ENCODE measurements around the gene ZFP69.

Gene ZFP69

DNA sequence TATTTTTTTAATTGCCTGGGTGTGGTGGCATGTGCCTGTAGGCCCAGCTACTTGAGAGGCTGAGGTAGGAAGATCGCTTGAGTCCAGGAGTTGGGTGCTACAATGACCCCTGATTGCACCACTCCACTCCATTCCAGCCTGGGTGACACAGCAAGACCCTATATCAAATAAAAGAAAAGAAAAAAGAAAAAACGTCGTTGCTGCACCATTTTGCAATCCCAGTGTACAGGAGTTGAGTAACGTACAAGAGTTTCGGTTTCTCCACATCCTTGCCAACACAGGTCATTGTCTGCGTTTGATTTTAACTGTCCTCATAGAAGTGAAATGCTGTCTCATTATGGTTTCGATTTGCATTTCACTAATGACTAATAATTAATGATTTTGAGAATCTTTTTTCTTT lies 62.2 kb downstream of the ZFP69 start:
- H2AFZ ChIP-seq (ENCODE audit: low read length): no peak overlapping the region
- H3K9me3 ChIP-seq (replicated peaks; ENCODE audit: insufficient read depth, low read length): no peaks in the 10 kb centered on the region
- H3K9ac ChIP-seq (ENCODE audit: low read length): no peak overlapping the region
- H3K4me2 ChIP-seq (ENCODE audit: low read depth, low read length): no peak overlapping the region
- H3K4me1 ChIP-seq (ENCODE audit: low read length): no peaks in the 10 kb centered on the region
- H3K4me3 ChIP-seq (ENCODE audit: low read length): no peak overlapping the region
- no peak for TF ChIP-seq EZH2 (optimal IDR thresholded peaks at IDR 0.05; ENCODE audit: low read depth, low read length)
- TF ChIP-seq, protein P1, sequence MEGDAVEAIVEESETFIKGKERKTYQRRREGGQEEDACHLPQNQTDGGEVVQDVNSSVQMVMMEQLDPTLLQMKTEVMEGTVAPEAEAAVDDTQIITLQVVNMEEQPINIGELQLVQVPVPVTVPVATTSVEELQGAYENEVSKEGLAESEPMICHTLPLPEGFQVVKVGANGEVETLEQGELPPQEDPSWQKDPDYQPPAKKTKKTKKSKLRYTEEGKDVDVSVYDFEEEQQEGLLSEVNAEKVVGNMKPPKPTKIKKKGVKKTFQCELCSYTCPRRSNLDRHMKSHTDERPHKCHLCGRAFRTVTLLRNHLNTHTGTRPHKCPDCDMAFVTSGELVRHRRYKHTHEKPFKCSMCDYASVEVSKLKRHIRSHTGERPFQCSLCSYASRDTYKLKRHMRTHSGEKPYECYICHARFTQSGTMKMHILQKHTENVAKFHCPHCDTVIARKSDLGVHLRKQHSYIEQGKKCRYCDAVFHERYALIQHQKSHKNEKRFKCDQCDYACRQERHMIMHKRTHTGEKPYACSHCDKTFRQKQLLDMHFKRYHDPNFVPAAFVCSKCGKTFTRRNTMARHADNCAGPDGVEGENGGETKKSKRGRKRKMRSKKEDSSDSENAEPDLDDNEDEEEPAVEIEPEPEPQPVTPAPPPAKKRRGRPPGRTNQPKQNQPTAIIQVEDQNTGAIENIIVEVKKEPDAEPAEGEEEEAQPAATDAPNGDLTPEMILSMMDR (IDR thresholded peaks at IDR 0.05; ENCODE audit: low read length): no peak
- no peak for TF ChIP-seq EZH2phosphoT487 (IDR thresholded peaks at IDR 0.05; ENCODE audit: low read length)
- H3K36me3 ChIP-seq (replicated peaks; ENCODE audit: insufficient read depth, low read length): no peaks in the 10 kb centered on the region; the same call in 1 of the 2 replicates
- no peaks in the 10 kb centered on the region for H3F3A ChIP-seq (ENCODE audit: insufficient read depth, low read length)
- DNase-seq: no peak
- no peaks in the 10 kb centered on the region for H4K20me1 ChIP-seq (ENCODE audit: insufficient read depth, low read length)
- H3K27ac ChIP-seq (ENCODE audit: low read length): no peak overlapping the region
- H3K27me3 ChIP-seq (replicated peaks; ENCODE audit: insufficient read depth, low read length): no peaks in the 10 kb centered on the region
- H3K79me2 ChIP-seq (ENCODE audit: low read length): no peaks in the 10 kb centered on the region
- H3K9me2 ChIP-seq (replicated peaks; ENCODE audit: insufficient read depth, low read length): no peaks in the 10 kb centered on the region
